DOHH2 (cell line): ENCODE results near the gene LAMC2.

Source experiments
- H3F3A ChIP-seq: fragments of 200-600 bp; sonication (generic), shearing (Covaris generic); 2 replicates; pipeline ENCODE4 v1.6.0; 2016; ENCODE audit warnings: antibody characterized with exemption, mild to moderate bottlenecking; ENCODE audit not compliant: control insufficient read depth, insufficient read depth
- H3K27ac ChIP-seq: fragments of 200-600 bp; sonication (generic); 2 replicates; pipeline ENCODE4 v1.5.1; 2014; ENCODE audit warnings: low read depth, mild to moderate bottlenecking, low read length, moderate library complexity
- H3K27me3 ChIP-seq: fragments of 200-600 bp; sonication (generic); 2 replicates; pipeline ENCODE4 v1.6.1; 2014; ENCODE audit warnings: mild to moderate bottlenecking, low read length, mixed read lengths; ENCODE audit not compliant: control insufficient read depth
- H3K36me3 ChIP-seq: fragments of 200-600 bp; sonication (generic); 2 replicates; pipeline ENCODE4 v1.6.1; 2014; ENCODE audit warnings: mild to moderate bottlenecking, low read length, moderate library complexity, mixed read lengths; ENCODE audit not compliant: control insufficient read depth
- H3K4me1 ChIP-seq: fragments of 200-600 bp; sonication (generic); 2 replicates; pipeline ENCODE4 v1.6.1; 2014; ENCODE audit warnings: mild to moderate bottlenecking, low read length, mixed read lengths; ENCODE audit not compliant: control insufficient read depth
- H3K4me2 ChIP-seq: fragments of 200-600 bp; sonication (generic); 2 replicates; pipeline ENCODE4 v1.6.0; 2014; ENCODE audit warnings: mild to moderate bottlenecking, low read length, moderate library complexity
- H3K4me3 ChIP-seq: fragments of 200-600 bp; sonication (generic); 2 replicates; pipeline ENCODE4 v1.5.1; 2014; ENCODE audit warnings: mild to moderate bottlenecking, low read length, mixed read lengths
- H3K79me2 ChIP-seq: fragments of 200-600 bp; sonication (generic); 2 replicates; pipeline ENCODE4 v1.6.1; 2014; ENCODE audit warnings: mild to moderate bottlenecking, low read length, mixed read lengths; ENCODE audit not compliant: control insufficient read depth
- H3K9me2 ChIP-seq: fragments of 200-600 bp; sonication (generic); replicated peaks from 2 replicates; pipeline ENCODE4 v1.6.1; 2014; ENCODE audit warnings: mild to moderate bottlenecking, low read length, mixed read lengths; ENCODE audit not compliant: control insufficient read depth
- H3K9me3 ChIP-seq: fragments of 200-600 bp; sonication (generic); 2 replicates; pipeline ENCODE4 v1.6.1; 2014; ENCODE audit warnings: antibody characterized with exemption, low read length, mixed read lengths; ENCODE audit not compliant: control insufficient read depth, insufficient read depth
- H4K20me1 ChIP-seq: fragments of 200-600 bp; sonication (generic); 2 replicates; pipeline ENCODE4 v1.6.0; 2014; ENCODE audit warnings: low read depth, mild to moderate bottlenecking, antibody characterized with exemption, low read length, moderate library complexity; ENCODE audit not compliant: control insufficient read depth, insufficient read depth
- CTCF ChIP-seq: fragments of 200-600 bp; sonication (generic); IDR thresholded peaks from one replicate; pipeline ENCODE4 v1.5.1; 2014; ENCODE audit warnings: antibody characterized with exemption, mild to moderate bottlenecking, low read depth, low read length; ENCODE audit not compliant: poor library complexity, severe bottlenecking
- EZH2phosphoT487 ChIP-seq: fragments of 200-600 bp; sonication (generic); IDR thresholded peaks from 2 replicates; pipeline ENCODE4 v1.6.1; 2017; ENCODE audit warnings: borderline replicate concordance, mild to moderate bottlenecking, antibody characterized with exemption, low read length, moderate library complexity, mixed read lengths

The LAMC2 gene

GRCh38 chr1:183287191-183287675 is 101.2 kb downstream of the LAMC2 start:
- no peaks in the 10 kb centered on the region for H3K79me2 ChIP-seq
- H3K27ac ChIP-seq: no peak overlapping the region
- no peak overlapping the region for H3K4me2 ChIP-seq
- no peaks in the 10 kb centered on the region for H3F3A ChIP-seq
- no peak overlapping the region for H3K4me3 ChIP-seq
- H4K20me1 ChIP-seq: no peaks in the 10 kb centered on the region
- no peaks in the 10 kb centered on the region for H3K36me3 ChIP-seq
- H3K27me3 ChIP-seq: peaks cover 22% of the 10 kb centered on the region
- H3K9me3 ChIP-seq: no peaks in the 10 kb centered on the region
- H3K9me2 ChIP-seq: no peaks in the 10 kb centered on the region
- no peaks in the 10 kb centered on the region for H3K4me1 ChIP-seq
- no peak for TF ChIP-seq EZH2phosphoT487
- no peak for TF ChIP-seq CTCF

- Histone ChIP-seq H3K4me1 (no peaks in the 10 kb centered on the region), H3K27me3 (peaks cover 18% of the 10 kb centered on the region), H3K9me3 (no peaks in the 10 kb centered on the region), H3K4me3 (no peak overlapping the region), H4K20me1 (no peaks in the 10 kb centered on the region), H3K4me2 (no peak overlapping the region), H3K36me3 (no peaks in the 10 kb centered on the region), H3F3A (no peaks in the 10 kb centered on the region), H3K79me2 (no peaks in the 10 kb centered on the region), H3K27ac (no peak overlapping the region), H3K9me2 (no peaks in the 10 kb centered on the region)
- TF ChIP-seq EZH2phosphoT487 (no peak), CTCF (no peak)
These were observed 102.5 kb downstream of the LAMC2 start for GRCh38 chr1:183288583-183288982.

GRCh38 chr1:183289051-183289496 is 103.0 kb downstream of the LAMC2 start:
- no peaks in the 10 kb centered on the region for H4K20me1 ChIP-seq
- H3K27me3 ChIP-seq: peaks cover 15% of the 10 kb centered on the region
- no peaks in the 10 kb centered on the region for H3K4me1 ChIP-seq
- H3K79me2 ChIP-seq: no peaks in the 10 kb centered on the region
- no peaks in the 10 kb centered on the region for H3K9me3 ChIP-seq
- H3K36me3 ChIP-seq: no peaks in the 10 kb centered on the region
- H3K4me3 ChIP-seq: no peak overlapping the region
- no peak overlapping the region for H3K27ac ChIP-seq
- TF ChIP-seq CTCF (no peak), EZH2phosphoT487 (no peak)
- no peak overlapping the region for H3K4me2 ChIP-seq
- H3K9me2 ChIP-seq: no peaks in the 10 kb centered on the region
- H3F3A ChIP-seq: no peaks in the 10 kb centered on the region

GRCh38 chr1:183290628-183291027 is 104.6 kb downstream of the LAMC2 start:
- TF ChIP-seq EZH2phosphoT487 (no peak), CTCF (no peak)
- Histone ChIP-seq H4K20me1 (no peaks in the 10 kb centered on the region), H3K9me2 (no peaks in the 10 kb centered on the region), H3K27ac (no peak overlapping the region), H3K9me3 (no peaks in the 10 kb centered on the region), H3K4me3 (no peak overlapping the region), H3K27me3 (peaks cover 15% of the 10 kb centered on the region; the same call in 1 of the 2 replicates), H3K4me2 (no peak overlapping the region), H3K36me3 (no peaks in the 10 kb centered on the region), H3K79me2 (no peaks in the 10 kb centered on the region), H3K4me1 (no peaks in the 10 kb centered on the region), H3F3A (no peaks in the 10 kb centered on the region)
